CD4-positive, alpha-beta T cell treated with Interleukin-15 for 4 hours (primary cell): ENCODE measurements around the gene VSIG4.

Experiments
- DNase-seq: peaks from one replicate; pipeline ENCODE4 v3.0.0-alpha.2; 2020; ENCODE audit warnings: low spot score

Gene VSIG4

DNA sequence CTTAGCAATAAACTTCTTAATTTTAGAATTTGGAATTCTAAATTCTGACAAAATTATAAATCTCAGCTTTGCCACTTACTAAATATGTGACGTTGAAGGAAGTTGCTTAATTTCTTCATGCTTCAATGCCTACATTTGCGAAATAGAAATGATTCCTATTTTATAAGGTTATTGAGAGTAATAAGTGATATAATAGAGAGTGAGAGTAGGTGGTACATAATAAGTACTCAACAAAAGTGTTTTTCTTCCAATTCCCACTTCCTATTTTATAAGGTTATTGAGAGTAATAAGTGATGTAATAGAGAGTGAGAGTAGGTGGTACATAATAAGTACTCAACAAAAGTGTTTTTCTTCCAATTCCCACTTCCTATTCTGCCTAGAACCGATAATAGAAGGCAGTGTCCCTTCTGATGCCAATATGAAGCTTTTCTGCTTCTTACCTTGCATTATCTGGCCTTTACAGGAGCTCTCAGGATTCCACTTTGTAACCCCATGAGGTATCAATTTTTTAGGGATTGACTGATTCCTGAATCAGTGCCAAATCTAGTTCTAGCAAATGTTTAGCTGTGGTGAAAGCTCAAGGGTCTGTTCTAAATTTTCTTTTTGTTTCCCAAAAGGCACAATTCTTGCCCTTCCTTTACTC is 31.4 kb downstream of the VSIG4 start:
- DNase-seq: no peak

DNA sequence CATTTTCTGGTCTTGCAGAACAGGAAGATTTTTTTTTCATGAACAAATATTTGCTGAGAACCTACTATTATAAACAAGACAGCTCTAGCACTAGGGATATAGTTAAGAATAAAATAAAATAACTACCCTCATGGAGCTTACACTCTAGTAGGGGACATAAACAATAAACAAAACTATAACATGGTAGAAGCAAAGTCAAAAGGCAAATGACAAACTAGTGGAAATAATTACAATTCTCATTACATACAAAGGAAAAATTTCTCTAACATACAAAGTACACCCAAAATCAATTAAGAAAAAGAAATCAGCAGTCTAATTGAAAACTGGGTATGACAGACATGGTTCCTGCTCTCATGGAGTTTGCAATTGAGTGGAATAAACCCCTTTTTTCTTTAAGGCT is 32.0 kb downstream of the VSIG4 start:
- DNase-seq: no peak

DNA sequence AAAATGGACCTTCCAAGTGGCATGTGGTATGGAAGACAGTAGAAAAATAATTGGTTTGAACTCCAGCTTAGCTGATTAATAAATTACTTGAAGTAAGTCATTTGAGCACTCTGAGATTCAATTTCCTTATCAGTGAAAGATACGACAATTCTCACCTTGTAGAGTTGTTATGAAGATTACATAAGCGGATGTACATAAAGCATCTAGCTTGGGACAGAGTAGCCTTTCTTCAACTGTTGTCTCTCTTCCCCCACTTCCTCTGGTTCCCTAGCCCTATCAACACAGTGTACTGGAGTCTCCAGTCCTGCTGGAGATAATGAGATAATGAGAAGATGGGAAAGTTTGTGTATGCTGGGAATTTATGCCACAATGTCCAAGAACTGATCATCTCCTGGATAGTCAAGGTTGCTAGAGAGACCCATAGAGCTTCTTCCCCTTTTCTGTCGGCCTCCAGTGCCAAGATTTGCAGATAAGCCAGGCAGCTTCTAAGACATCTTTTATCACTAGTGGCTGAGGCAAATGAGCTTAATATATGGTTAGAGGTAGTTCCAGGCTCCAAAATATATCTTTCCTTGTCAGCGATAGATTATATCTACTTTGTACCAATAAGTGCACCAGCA is 33.9 kb downstream of the VSIG4 start:
- no peak for DNase-seq

DNA sequence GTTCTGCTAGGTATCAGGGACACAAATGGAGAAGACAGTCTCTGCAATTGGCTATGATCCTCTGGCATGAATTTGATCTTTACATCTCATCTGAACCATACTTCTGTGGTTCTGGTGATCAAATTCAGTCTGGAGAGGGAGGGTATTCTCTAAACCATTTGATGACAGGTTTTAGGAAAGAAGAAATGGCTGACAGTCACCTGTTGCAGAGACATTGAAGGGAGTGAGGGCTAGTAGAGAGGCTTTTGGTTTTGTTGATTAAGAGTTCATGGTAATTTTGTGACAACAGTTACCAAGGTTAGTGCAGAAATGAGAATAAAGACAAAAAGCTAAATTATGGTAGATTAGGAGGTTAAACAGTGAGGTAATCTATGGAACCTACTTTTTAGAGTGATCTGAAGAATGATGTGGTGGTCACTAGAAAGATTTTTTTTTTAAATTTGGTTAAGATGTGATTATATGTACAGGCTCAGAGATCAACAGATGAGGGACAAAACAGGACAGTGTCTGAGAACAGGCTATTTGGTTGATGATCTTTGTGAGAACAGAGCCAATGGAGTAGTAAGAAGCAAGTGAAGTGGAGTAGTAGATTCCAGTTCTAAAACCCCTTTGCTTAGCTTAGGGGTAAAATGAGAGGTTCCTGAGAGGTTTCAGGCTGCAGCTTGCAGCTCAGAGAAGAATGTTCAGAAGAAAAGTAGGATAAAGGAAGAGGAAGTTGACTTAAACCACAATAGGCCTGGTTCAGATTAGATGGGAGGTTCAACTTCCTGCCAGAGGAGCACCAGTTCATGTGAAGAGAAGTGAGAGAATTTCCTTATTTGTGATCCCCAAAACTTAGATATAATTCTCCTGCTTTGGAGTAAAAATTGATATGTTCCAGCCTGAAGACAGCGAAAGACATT is 34.7 kb downstream of the VSIG4 start:
- DNase-seq: no peak

DNA sequence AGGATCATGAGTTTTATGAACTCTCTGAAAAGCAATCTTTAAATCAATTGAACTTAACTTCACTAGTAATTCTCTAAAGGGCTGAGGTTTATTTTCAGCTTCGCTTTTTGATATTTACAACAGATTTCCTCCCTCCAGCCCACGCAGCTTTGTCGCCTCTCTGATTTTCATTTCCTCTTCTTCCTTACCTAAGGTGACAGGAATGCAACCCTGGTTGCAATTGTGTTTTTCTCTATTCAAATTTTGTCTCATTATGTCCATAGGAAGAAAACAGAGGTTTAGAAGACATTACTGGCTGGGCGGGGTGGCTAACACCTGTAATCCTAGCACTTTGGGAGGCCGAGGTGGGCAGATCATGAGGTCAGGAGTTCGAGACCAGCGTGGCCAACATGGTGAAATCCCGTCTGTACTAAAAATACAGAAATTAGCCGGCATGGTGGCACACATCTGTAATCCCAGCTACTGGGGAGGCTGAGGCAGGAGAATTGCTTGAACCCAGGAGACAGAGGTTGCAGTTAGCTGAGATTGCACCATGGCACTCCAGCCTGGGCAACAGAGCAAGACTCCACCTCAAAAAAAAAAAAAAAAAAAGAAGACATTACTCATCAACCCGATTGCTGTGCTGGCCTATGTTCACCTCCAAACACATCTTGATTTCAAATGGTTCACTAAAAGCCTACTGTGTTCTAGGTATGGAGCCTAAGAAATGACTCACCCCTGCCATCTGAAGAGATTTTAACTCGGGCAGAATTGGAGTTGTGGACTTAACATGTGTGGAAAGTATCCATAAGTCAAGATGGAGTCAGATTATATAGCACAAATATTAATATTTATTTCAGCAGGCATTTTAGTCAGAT is 36.8 kb downstream of the VSIG4 start:
- DNase-seq: no peak

DNA sequence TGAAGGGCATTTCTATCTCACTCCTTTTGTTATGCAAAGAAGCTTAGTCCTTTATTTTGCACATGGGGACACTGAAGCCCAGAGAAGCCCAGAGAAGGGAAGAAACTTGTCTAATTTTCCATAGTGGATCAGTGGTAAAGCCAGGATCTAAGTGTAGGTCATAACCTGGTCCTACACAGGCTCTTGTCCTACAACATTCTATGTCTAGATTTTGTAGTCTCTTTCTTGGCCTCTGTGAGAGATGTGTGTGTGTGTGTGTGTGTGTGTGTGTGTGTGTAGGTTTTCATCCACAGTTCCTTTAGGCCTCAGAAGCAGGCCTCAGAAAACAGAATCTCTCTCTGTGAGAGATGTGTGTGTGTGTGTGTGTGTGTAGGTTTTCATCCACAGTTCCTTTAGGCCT is 38.3 kb downstream of the VSIG4 start:
- DNase-seq: no peak

DNA sequence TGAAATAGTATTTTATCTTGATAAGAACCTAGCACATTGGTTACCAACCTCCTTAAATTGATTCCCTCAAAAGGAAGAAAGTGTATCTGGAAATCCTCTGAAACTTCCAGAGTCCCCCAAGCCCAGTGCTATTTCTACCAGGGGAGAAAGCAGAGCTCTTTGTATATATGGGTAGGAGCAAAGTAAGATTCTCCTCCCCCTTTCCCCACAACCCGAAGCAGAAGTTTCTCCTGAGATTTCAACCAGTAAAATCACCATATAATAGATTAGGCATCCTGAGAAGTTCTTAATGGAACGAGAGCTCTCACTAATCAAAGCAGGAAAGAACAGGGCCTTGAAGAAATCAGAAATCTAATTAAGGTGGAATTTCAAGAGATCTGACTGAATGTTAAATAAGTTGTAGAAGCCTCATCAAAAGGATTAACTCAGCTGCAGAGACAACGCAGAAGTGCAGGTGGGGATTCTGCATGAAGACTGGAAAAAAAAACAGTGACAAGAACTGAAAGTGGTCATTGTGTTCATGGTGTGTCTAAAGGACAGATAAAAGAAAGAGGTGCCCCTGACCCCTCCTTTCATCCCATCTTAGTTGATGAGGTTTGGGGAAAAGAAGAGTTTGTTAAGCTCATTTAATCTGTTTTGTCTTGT is 39.1 kb downstream of the VSIG4 start:
- DNase-seq: no peak

DNA sequence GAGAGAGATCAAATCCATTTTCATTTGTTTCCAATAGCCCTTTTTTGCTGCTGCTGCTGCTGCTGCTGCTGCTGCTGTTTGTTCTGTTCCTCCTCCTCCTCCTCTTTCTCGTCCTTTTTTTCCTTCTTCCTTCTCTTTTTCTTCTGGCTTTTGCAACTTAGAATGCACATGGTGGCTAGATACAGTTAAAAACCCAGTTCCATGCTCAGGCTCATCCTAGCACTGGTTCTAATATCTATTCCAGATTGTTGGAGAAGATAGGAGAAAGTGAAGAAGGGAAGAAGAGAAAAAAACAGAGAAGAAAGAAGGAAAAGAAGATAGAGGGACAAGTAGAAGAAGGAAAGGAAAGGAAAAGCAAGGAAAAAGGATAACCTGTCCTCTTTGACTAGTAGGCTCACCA is 39.7 kb downstream of the VSIG4 start:
- no peak for DNase-seq

DNA sequence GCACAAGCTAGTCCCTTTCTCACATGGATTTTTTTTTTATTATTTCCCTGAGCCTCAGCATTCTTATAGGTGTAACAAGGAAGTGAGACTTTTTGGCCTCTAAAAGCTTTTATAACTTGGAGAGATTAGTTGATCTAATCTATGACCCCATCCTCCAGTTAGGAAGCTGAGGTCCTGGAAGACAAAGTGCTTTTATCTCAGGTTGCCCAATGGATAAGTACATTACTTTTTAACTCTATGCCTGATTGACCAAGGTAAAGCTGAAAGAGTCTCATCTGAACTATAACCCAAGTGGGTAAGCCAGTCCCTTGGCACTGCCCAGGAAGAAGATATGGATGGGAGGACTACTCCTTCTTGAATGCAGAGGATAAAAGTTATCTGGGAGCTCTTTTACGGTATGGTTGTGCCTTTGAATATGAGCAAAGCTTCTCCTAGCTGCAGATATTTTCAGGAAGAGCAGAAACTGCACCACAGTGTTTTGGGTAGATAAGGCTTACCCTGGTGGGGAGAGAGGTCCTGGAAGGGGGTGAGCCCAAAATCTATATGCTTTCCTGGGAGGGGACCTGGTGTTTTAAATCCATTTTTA is 40.2 kb downstream of the VSIG4 start:
- no peak for DNase-seq

DNA sequence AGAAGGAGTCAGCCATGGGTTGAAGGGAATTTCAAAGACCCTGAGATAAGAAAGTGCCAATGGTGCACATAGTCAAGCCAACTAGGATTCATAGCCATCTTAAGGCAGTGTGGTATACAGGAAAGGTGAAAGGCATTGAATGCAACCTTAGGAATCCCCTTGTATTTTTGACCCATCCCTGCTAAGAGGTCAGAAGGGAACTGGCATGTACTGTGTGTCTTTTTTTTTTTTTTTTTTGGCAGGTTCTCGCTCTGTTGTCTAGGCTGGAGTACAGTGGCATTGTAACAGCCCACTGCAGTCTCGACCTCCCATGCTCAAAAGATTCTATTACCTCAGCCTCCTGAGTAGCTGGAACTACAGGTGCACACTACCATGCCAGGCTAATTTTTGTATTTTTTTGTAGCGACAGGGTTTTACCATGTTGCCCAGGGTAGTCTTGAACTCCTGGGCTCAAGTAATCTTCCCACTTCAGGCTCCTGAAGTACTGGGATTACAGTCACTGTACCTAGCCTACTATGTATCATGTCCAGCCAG is 40.8 kb downstream of the VSIG4 start:
- no peak for DNase-seq

DNA sequence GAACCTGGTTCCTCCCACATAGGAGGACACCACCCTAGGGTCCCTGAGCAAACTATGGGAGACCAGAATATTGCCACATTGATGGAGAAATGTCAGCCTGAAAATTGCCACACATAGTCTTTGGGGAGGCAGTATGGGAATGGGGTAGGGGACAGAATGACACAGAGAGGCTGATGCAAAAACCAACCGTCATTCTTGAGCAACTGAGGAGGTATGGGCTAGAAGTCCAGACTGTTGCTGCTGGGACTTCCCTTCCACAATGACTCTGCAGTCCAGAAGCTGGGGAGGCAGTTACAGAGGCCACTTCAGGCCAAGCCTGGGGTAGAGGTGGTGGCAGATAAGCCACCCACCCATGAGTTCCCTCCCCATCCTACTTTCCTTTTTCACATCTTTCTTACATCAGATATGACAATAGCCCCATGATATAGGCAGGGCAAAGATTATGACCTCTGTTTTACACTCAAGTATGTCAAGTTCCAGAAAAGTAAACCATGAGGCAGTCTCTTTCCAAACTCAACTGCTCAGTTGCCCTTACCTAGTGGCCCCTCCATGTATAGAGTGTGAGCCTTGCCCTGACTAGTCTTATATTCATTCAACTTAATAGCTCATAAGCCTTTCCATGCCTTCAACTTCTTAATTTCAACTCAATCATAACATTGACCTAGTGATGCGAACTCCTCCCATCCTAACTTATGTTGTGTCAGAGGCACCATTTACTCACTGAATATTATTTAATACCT is 41.7 kb downstream of the VSIG4 start:
- no peak for DNase-seq

DNA sequence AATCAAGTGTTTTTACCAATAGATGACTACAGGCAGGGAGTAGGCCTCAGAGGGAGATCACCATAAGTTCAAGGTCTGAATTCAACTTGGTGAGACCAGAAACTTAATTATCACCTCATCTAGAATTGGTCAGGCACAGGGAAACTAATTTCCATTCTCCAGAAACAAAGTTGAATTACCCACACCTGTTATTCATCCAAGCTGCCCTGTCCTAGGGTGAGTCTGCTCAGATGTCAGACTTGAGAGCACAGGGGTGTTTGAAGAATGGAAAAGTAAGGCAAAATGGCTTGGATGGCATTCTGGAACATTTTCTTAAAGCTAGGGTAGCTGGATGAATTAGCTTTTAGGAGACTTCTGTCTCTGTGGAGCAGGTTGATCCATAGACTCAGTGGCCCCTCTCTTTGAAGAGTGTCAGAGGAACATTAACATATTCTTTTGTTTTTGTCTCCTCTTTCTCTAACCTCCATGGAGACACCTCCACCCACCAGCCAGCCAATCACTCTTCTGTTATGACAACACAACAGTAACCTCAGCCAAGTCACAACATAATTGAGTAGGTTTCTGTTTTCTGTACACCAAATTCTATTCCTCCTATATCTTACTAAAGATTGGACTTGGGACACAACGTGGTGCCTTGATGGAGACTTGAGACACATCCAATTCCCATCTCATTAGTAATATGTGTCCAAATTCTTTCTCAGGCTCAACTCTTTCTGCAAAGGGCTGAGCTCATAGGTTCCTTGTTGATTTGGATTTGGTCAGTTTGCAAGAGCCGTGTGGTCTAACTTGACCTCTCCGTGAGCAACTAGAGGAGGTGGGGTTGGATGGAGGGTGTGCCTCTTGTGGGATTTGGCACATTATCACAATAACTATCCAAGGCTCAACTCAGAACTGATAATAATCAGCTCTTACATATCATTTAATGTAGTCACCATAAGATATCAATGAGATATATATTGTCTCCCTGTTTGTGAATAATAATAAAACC is 45.1 kb downstream of the VSIG4 start:
- DNase-seq: no peak

DNA sequence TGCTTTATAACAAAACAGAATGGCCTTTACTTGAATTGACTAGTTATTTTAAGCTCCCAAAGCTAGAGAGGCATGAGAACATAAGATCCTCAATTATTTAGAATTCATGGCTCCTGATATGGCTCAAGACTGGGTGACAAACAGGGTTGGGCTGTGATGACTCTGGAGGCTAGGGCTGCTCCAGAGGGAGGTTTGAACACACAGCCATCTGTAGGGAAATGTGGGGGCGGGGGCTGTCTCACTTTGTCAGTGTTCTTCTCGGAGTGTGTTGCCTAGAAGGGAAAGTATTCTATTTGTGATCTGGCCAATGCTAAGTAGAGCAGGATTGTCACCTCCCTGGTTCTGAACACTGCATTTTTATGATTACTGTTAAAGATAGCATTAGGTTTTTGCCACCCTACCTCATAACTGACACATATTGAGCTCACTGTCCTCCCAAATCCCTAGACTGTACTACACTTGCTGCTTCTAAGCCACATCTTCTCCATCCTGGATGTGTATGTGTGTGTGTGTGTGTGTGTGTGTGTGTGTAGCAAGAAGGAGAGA is 45.9 kb downstream of the VSIG4 start:
- no peak for DNase-seq

DNA sequence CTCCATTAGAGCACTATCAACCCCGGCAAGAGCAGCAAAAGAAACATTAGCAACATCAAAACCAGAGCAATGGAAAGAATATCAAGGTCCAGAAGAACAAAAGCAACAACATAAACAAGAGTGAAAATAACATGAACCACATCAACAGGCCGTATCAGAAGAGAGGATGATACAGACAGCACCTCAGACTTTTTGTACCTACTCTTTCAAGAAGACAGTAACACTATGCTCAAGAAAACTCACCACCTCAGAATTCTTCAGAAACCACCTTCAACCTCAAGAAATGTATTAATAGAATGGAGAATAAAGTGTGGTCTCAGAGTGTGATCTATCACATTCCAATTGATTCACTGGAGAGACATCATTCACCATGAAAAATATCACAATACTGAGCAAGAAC is 46.5 kb downstream of the VSIG4 start:
- DNase-seq: no peak

DNA sequence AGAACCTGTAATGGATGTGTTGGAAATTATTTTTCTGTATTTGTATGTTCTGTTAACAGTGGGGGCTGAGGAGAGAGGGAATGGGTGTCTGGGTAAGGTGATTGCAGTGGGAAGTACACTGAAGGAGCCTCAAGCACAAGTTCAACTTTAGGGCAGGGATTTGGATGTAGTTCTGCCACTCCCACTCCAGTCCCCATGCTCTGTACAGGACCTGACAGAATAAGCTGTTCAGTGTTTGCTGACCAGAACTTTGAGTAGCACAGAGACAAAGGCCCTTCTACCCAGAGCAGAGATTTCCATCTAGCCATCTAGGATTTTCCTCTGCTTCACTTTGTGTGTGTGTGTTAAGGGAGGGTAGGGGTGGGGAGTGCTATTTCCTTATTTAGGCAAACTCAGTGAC is 49.2 kb downstream of the VSIG4 start:
- no peak for DNase-seq

DNA sequence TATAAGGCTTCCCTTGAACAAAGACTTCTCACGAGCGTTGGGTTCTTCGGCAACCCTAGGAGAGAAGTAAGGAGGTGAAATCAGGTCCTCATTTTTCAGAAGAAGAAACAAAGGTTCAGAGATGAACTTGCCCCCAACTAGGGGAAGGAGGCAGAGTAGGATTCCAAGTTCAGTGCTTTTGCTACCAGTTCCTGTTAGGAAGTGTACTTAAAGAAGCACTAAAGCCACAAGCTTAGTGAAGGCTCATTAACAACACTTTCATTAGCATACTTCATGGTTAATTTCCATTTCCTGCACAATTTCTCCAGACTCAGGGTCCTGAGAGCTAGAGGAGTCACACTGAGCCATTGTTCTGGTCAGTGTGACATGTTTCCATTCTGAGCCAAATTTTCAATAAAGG is 52.1 kb downstream of the VSIG4 start:
- DNase-seq: no peak

DNA sequence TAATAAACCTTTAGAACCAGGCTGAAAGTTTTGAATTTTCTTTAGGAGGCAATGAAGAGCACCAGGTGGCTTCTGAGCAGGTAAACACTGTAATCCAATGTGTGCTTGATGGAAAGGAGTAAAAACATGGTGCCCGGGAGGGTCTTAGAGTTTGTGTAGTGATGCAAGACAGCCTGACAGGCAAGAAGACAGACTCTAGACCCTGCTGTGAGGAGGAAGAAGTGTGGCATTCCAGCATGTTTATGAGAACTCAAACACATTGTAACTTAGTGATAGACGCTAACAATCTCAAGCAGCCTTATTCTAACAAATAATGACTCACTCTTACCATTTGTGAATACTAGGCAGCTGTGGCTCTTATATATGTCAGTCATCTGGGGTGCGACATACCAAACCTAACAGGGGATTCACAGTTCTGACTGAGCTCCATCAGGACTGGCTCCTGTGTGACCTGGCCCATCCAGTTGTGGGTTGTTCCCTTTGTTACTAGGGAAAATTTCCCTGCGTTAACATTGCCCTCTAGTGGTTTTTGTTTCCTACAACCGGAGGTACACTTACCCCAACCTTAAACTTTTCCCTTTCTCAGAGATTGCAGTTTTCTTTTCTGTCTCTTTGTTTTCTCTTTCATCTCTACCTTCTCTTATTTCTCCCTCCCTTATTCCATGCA is 53.8 kb downstream of the VSIG4 start:
- peak; percentile 80 for DNase-seq

DNA sequence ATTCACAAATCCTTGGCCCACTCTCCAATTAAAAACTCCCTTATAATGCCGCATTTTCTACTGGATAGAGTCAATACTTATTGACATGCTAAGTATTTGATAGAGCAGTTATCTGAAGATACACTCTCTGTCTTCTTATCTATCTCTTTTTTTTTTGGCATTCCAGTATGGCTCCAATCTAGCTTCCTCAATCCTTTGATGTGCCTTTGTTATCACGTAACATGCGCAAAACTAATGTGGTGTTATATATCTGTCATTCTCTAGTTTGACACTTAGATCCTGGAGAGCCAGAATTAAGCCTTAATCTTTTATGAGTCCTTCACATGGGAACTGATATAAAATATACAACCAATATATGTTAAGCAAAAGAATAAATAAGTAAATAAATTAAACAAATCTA is 54.7 kb downstream of the VSIG4 start:
- no peak for DNase-seq
